Activated T-cell treated with anti-CD3 and anti-CD28 coated beads for 24 hours (primary cell): ENCODE results near the gene FTCD.

Experiments used
- DNase-seq: peaks from one replicate; pipeline ENCODE4 v3.0.0-alpha.2; 2020; ENCODE audit warnings: low read depth

Gene FTCD

GRCh38 chr21:46122758-46123683 is 32.4 kb downstream of the FTCD start:
- no peak for DNase-seq

DNA sequence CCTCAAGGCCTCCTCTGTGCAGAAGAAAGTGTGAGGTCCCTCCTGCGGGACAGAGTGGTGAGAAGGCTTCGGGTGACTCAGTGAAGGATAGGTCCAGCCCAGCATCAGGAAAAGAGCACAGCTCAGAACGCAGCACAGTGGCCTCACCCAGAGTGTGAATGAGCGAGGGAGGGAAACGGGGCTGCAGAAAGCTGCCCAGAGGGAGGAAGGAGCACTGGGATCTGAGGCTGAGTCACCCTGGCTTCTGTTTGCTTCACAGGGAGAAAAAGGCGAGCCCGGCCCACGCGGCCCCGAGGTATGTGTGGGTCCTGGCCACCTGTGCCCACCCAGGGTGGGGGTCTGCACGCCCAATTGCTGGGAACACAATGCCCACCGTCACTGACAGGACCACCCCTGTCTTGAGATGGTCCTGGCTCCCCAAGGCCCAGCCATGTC is 33.1 kb downstream of the FTCD start:
- DNase-seq, result no peak

DNA sequence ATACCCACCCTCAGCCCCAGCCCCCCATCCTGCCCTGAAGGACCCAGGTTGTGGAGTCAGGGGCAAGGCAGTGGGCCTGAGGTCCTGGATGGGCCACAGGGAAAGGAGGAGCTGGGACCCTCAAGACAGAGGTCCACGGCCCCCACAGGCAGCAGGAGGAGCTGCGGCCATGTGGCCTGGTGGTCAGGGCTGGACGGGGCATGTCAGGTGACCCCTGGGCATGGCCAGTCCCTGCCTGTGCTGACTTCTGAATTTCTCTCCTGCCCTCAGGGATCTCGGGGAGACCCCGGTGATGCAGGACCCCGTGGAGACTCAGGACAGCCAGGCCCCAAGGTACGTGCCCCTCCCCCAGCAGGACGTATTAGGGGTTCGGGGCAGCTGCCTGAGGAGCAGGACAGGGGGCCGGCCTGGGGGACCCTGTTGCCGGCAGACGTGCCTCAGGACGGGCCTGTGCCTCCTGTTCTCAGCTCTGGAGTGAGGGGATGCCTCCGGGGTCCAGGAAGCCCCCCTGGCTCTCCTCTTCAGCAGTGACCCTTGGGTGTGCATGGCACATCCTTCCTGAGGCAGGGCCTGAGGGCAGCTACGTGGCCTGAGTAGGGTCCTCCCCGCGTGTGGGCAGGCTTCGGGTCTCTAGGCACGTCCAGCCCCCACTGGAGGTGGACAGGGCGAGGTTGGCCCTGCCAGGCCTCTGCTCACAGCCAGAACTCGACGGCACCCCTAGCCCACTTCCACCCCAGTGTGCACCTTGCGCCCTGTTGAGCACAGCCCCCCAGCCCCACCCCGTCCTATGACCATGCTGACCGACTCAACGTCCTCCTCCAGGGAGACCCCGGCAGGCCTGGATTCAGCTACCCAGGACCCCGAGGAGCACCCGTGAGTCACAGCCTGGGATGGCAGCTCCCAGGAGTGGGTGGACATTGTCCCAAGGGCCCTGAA is 33.8 kb downstream of the FTCD start:
- DNase-seq, result no peak

- no peak for DNase-seq
Measured at GRCh38 chr21:46120301-46121285, 34.8 kb downstream of the FTCD start.

GRCh38 chr21:46119637-46120271 is 35.6 kb downstream of the FTCD start:
- DNase-seq, result no peak

GRCh38 chr21:46119144-46119636 is 36.2 kb downstream of the FTCD start:
- no peak for DNase-seq

GRCh38 chr21:46118316-46119143 is 36.8 kb downstream of the FTCD start:
- no peak for DNase-seq

DNA sequence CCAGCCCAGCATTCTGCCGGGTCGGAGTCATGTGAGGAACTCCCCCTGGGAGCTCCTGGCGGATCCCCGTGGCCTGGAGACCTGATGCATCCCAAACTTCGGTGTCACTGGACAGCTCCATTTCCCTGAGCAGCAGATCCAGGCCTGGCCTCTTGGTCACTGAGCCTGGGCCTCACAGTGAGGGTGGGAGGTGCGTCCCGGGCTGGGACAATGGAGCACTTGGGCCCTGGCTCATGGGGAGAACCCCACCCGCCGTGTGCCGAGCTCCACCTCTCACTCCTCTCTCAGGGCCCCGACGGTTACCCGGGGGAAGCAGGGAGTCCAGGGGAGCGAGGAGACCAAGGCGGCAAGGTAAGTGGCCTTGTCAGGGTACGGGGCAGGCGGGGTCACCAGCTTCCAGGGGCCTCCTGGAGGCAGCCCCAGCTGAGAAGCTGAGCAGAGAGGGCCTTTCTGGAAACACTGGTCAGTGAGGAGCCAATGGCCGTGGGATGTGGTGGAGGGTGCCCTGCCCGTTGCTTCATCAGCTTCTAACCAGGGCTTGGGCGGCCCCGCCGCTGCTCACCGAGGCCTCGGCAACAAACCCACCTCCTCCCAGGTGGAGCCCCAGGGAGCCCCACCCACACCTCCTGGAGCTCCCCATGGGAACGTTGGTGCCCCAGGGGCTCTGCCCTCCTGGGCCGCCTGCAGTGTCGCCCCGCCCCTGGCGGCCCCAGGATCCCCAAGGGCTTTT is 37.6 kb downstream of the FTCD start:
- no peak for DNase-seq

DNA sequence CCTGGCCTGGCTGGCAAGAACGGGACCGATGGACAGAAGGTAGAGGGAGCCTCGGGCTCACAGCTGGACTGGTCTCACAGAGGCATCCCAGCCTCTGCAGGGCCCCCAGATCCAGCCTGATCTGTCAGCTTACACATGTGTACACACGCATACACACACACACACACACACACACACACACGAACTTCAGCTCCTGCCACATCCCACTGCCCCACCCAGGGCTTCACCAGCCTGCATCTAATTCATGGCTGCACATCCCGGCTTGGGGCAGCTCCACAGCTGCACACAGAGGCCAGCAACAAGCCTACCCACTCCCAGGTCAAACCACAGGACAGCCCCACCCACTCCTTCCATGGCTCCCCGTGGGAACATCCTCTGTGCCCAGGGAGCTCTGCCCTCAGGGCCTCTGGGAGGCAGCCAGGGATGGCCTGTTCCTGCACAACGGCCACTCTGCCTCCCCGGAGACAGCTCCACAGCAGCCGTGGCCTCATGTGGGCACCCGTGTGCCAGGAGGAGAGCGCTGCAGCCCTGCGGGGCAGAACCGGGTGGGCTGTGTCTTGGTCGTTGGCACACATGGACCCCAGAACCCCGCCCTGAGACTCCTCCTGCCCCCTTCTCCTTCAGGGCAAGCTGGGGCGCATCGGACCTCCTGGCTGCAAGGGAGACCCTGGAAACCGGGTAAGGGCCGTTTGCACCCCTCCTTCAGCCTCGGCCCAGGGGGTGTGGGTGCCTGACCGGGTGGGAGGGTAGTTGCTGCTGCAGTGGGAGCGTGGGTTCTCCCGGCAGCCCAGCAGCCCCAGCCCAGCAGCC is 38.4 kb downstream of the FTCD start:
- no peak for DNase-seq

GRCh38 chr21:46116189-46116775 is 39.1 kb downstream of the FTCD start:
- no peak for DNase-seq

DNA sequence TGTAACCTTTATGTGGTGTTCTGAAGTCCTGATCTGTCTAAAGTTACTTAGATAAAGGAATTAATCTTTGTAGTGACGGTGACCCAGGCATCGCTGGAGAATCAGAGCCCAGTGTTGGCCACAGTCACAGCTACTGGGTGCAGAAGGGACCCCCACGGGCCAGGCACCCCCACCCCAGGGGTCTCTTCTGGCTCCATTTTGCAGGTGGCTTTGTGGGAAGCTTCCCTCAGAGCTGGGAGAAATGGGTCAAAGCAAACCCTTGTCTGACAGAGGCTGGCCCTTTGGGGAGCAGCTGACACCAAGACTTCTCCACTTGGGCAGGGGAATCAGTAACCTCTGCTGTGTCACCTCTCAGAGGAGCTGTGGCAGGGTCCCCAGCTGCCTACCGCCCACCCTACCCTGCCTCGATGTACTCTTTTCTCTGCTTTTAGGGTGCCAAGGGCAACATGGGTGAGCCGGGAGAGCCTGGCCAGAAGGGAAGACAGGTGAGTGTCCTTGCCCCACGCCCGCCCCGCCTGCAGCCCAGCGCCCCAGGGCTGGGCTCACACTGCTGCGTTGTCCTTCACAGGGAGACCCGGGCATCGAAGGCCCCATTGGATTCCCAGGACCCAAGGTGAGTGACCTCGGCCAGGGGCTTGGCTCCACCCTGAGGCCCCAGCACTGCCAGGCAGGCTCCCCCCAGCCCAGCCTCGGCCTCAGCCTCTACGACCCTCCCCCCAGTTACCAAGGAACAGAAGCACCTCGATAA is 39.8 kb downstream of the FTCD start:
- DNase-seq, result no peak

DNA sequence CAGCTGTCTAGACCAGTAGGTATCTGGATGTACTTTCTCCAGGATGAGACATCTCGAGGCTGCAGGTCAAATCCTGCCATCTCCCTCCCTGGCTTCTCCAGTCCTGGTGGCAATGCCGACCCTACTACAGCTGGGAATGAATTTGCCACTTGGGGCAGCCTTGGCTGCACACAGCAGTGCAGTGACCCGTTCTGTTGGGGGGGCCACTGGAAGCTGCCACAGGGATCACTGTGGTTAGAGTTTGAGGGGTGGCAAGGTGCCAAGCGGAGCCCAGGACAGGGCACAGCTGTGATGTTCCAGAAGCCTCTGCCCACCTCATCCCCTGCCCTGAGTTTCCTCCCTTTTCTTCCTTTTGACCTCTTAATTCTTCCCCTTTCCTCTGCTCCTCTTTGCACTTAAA is 40.4 kb downstream of the FTCD start:
- DNase-seq, result no peak

DNA sequence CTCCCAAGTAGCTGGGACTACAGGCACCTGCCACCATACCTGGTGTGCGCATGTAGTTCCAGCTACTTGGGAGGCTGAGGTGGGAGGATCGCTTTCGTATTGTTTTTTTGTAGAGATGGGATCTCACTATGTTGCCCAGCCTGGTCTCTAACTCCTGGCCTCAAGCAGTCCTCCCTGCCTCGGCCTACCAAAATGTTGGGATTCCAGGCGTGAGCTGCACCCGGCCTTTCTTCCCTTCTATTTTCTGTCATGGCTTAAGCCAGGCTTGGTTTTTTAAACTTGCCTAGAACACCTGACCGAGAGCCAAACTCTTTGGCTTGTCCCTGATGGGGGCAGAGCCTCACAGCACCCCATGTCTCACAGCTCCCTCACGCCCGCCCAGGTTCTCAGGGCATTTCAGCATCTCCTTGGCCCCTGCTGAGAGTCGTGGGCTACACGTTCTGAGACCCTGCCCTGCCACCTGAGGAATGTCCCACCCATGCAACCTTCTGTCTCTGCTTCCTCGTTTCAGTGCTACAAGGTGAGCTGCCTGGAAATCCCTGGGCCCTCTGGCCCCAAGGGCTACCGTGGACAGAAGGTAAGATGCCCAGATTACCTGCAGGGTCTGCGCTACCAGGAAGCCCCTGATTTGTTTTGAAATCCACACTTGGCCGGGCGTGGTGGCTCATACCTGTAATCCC is 41.7 kb downstream of the FTCD start:
- no peak for DNase-seq

GRCh38 chr21:46112725-46113215 is 42.6 kb downstream of the FTCD start:
- DNase-seq, result no peak

DNA sequence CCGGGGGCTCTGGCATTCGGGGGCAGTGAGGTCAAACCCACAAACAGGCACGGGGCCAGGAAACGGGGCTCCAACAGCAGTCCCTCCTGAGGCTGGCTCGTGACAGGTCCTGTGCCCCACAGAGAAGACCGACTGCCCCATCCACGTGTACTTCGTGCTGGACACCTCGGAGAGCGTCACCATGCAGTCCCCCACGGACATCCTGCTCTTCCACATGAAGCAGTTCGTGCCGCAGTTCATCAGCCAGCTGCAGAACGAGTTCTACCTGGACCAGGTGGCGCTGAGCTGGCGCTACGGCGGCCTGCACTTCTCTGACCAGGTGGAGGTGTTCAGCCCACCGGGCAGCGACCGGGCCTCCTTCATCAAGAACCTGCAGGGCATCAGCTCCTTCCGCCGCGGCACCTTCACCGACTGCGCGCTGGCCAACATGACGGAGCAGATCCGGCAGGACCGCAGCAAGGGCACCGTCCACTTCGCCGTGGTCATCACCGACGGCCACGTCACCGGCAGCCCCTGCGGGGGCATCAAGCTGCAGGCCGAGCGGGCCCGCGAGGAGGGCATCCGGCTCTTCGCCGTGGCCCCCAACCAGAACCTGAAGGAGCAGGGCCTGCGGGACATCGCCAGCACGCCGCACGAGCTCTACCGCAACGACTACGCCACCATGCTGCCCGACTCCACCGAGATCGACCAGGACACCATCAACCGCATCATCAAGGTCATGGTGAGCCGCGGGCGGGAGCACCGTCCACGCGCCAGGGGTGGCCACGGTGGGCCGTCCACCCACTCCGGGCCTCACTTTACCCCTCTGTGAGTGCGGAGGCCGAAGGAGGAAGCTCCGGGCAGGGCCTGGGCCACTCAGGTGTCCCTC is 43.3 kb downstream of the FTCD start:
- DNase-seq, result no peak

DNA sequence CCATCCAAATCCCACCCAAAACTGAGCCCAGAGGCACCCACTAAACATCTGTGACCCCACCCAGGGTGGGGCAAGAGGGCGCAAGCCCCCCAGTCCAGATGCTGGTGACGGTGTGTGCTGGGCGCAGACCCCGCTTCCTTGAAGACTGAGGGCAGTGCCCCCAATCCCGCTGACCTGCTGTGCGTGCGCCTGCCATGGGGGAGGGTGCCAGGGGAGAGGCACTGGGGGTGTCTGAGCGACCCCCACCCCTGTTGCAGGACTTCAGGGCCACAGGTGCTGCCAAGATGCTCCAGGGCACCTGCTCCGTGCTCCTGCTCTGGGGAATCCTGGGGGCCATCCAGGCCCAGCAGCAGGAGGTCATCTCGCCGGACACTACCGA is 44.2 kb downstream of the FTCD start:
- no peak for DNase-seq
